Forelimb muscle (tissue), 1 donor: ENCODE measurements around the gene APBB2. TPM values are rescaled to one million over a fixed set of nuclear protein-coding genes. Genes with fewer than 3 reads are reported as not detected.
"Not testable (repeated sequence)": the region's sequence is repeated elsewhere in the genome, so short reads cannot be mapped to it uniquely, and the experiment has no call there.

Source experiments
- DNase-seq: peaks from one replicate; pipeline ENCODE4 v3.0.0-alpha.2; 2013; ENCODE audit warnings: low read depth
- polyA plus RNA-seq: library from polyadenylated mRNA; unstranded; fragments of 120-200 nt; gene quantifications from one replicate; pipeline ENCODE4 v1.2.1, GENCODE V29; 2013; ENCODE audit not compliant: insufficient read length

The APBB2 gene
- polyA plus RNA-seq, 1 donor: 33.9 TPM

DNA sequence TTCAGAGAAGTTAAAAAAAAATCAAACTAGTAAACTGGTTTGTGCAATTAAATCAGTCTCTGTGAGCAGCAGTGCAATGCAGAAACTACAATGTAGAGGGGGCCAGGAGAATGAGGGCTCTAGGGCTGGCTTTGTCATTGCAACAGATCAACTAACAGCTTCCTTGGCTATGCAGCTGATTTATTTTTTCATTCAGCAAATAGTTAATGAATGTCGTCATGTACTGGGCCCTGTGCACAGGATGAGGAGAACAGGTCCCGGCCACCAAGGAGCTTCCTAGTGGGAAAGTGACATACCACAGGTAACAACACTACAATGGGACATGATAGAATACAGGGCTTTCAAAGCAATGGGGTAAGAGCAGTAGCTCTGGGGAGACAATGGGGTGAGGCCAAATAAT, 274.5 kb downstream of the APBB2 start:
- DNase-seq: no peak

DNA sequence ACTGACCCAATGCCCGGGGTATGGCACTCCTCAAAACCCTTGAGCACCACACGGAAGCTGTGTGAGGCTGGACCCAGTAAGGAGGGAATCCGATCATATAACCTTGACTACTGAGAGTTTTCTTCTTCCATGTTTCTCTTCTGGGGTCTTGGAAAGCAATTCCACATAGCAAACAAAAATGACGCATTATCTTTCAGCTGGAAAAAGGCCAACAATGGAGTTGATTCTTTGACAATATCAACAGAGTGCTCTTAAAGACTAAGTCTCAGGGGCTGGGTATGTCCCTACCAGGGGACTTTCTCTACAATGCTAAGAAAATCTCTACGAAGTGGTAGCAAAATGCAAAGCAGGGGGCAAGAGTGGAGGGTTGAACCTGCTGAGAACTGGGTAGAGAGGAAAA, 276.0 kb downstream of the APBB2 start:
- DNase-seq: no peak

- no peak for DNase-seq
Measured at GRCh38 chr4:40937140-40937725, 277.1 kb downstream of the APBB2 start.

GRCh38 chr4:40934676-40935075, 279.7 kb downstream of the APBB2 start:
- DNase-seq: no peak

DNA sequence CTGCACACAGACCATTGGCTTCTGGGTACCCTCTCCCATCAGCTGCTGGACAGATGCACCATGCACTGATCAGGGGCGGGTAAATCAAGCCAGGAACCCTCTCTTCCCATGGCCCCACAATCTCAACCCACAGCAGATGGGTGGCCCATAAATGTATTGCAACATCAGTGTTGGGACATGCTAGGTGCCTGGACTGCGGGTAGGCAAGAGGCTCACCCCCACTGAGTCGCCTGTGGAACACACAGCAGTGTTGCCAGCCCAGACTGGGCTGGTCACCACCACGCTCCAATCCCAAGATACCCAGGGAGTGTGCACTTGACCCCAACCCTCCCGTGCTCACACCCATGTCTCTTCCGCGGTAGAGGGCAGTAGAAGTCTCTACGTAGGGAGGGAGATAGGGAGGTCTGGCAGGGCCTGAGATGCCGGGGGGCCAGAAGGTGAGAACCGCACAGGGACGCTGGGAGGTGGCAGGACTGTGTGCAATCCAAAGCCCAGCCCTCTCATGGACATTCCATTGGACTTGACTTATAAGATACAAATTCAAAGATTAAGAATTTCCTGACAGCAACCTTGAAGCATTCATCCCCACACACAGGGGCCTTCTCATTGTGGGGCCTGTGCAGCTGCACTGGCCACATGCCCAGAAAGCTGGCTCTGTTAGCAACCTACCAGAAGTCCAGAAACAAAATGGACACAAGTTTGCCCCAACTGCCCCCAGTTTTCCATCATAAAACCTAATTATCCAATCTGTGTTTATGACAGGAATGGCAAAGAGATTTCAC, 280.9 kb downstream of the APBB2 start:
- no peak for DNase-seq

GRCh38 chr4:40931841-40932240, 282.5 kb downstream of the APBB2 start:
- no peak for DNase-seq

DNA sequence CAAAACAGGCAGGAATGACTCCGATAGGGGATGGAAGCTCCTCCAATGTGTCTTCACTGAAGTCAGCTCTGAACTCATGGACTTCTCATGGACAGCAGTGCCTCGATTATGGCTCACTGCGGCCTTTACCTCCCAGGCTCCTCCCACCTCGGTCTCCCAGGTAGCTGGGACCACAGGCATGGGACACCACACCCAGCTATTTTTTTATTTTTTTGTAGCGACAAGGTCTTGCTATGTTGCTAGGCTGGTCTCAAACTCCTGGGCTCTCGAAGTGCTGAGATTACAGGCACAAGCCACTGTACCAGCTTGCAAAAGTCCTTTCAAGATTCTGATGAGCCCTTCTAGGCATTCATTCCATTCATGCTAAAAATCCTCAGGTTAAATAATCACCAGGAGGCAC, 283.1 kb downstream of the APBB2 start:
- no peak for DNase-seq

DNA sequence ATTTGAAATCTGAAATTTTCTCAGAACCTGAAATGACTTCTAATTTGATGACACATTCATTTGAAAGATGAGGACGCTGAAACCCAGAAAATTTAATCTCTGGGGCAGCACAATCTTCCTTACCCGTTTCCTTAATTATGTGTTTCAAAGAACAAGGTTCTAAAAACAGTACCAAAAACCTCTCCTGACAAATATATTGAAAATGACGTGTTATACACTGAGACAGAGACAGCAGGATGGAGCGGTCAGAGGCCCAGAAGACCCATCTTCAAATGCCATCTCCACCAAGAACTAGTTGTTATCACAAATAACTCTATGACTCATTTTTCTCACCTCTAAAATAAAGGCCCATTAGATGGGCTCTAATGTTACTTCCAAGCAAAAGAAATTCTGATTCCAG, 287.3 kb downstream of the APBB2 start:
- DNase-seq: no peak

DNA sequence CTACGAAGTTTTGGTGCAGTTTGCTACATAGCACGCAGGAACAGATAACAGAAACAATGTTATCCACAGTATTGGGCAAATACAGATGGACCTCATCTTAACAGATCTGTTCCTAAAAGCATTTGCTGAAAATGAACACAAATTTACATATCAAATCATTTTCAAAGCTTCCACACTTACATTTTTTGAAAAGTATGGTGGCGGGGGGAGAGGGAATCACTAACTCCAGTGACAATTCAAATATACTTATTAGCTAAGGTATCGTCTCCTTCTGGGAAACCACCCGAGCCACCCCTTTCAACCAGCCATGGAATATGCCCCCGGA, 289.6 kb downstream of the APBB2 start:
- DNase-seq: no peak

DNA sequence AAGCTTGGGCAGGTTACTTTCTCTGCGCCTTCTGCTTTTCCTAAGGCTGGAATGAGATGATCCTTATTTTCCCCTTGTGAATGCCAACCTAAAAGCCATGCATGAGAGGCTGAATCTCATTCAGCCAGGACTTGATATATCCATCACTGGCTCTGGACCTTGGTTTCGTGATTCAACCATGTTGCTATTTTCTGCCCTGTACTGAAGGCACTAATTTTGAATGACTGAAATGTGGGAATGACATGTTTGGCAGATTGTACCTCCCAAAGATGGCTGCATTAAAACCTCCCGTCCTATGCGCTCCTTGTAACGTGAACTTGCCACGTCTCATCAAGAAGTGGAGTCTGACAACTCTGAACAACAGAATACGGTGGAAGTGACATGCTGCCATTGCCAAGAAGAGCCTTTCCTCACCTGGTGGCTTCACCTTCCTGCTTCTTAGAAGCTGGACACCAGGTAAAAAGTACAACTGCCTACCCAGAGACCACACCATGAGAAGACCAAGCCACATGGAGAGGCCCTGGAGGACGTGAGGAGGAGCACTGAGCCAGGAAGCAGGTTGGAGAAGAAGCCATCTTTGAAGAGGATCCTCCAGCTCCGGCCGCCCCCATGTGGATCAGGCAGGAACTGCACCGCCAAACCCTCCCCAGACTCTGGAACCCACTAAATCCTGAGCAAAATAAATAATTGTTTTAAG, 290.1 kb downstream of the APBB2 start:
- DNase-seq: no peak

DNA sequence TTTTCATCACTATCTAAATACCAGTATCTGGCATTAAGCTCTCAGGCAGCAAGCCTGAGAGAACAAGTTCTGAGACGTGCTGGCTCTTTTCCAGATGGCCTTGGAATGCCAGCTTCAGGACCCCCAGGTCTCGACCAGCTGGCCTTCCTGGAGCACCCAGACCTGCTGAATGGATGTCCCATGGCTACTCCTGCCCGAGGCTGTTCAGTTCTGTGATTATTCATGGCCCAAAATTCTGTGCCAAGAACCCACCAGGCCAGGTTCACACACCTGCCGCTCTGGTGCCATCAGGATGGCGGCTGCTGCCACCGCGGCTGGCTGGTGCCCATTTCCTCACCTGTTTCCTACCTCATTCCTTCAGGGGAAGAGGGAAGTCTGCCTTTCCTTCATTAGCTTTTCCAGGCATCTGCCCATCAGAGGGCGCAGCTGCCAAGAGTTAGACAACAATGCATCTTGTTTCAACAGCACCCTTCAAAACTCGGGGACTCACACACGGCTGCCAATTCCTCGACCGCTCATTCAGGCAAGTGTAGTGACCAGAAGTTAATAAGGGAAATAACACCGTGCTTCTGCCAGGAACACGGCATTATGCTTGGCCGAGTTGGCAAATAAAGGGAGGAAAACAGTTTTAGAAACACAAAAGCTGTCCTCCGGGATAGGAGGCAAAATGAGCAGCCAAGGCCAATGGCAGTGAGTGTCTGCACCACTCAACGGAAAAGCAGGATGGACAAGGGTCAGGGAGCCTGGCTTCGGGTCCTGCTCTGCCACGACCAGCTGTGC, 290.8 kb downstream of the APBB2 start:
- no peak for DNase-seq

- DNase-seq: not testable (repeated sequence)
Measured at GRCh38 chr4:40919976-40920375, 294.4 kb downstream of the APBB2 start.

DNA sequence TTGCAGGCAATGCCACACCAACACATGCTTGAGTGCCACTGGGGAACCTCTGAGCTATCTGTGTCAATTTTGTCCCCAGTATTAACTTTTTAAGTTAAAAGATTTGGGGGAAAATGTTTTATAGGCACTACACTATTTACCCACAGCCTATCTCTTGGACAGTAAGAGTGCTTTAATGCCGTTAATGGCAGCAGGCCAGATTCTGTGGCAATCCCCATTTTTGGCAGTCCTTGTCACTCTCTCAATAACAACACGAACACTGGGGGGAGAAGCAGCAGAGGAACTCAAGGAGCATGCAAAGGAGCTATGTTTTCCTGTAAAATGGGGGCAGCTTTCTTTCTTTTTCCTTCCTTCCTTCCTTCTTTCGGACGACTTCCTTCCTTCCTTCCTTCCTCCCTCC, 296.0 kb downstream of the APBB2 start:
- no peak for DNase-seq

DNA sequence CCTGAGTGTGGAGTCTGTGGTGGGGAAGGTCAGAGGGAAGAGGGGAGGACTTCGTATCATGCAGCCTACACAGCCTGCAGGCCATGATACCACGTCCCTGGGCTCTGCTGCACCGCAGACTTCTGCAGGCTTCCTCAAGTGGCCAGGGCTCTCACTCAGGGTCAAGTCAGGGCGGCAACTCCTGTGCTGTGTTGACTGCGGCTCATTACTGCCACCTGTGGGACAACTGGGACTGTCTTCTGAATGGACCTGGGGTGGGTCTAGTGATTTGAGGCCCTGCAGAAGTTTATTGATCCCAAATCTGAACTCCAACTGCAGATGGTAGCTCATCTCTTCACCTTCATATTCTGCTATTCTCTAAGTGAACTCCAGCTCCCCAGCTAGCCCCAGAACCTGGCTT, 297.5 kb downstream of the APBB2 start:
- DNase-seq: no peak

- DNase-seq: no peak
Measured at GRCh38 chr4:40916218-40916555, 298.2 kb downstream of the APBB2 start.

DNA sequence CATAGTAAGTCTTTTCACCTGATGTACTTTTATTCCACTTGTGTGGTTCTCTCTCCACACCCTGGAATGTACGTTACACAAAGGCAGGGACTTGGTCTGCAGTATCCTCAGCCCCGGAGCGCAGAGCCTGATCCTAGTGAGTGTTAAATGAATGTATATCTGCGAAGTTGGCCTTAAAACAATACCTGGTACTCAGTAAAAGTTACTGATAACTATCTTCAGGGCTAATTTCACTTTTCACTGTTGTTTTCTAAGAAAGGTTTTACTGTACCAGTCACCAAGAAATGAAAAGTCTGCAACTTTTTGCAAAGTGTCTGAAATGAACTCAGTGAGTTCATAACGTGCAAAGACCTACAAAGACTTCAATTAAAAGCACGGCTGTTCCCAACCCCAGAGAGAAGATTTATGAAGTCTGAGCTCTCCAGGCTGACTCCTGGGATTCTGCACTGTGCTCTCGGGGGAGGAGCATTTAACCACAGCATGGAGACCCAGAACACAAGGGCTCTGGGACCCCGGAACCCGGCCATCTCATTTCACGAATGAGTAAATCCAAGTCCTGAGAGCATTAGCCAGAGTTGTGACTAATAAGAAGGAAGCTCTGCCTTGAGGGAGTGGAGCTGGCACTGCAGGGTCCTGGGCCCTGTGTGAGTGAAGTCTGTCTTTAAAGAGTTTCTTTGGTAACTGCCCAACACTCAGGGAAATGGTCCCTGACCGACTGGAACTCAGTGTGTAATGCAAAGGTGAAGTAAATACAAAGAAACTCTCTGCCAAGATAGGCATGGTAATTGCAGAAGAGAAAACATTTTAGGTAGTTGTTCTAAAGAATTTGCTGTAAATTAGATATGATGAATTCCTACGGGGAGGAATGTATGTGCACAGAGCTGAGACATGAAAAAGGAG, 298.8 kb downstream of the APBB2 start:
- DNase-seq: no peak

DNA sequence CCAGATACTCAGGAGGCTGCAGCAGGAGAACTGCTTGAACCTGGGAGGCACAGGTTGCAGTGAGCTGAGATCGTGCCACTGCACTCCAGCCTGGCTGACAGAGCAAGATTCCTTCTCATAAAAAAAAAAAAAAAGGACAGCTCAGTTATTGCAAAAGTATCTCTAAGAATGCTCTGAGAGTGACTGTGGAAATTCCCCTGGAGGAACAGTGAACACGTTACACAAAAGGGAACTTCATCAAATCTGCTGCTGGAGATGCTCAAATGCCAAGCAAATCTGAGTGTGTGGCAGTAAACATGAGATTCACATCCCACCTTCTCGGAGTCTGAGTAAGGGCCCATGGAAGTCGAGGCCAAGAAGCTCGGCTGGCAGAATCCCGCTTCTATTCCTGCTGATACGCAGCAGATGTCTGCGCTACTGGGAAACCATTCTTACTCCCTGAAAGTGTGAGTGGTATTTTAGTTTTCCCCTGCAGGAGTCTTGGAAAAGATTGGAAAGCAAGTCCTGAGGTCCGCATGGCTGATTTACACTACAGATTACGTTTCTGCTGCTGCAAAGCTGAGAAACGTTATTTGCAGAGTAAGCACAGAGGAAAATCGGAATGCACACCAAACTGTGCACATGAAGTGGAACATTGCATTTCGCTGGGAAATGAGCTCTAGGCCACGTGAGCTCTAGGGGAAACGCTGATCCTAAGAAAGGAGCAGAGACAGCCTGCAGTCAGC, 301.7 kb downstream of the APBB2 start:
- DNase-seq: no peak

- DNase-seq: no peak
Measured at GRCh38 chr4:40910706-40911105, 303.6 kb downstream of the APBB2 start.

DNA sequence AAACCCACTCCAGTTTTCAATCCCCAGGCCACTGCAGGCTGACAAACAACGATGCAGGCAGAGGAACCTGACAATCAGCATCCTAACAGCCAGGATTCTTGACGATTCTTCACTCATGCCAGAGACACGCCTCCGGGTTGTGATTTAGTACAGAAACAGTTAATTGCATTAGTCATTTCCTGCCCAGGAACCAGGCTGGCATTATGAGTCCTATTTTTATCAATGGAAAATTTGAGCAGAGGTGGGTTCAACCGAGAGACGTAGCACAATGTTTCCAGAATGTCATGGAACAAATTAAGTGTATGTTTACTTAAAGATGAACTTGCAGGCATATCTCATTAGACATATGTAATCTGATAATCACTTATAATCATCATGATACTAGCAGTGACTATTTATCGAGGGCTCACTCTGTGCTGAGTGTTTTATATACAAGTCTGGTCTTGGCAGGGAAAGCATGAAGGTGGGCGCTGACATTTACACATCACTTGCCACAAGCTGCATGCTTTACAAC, 304.9 kb downstream of the APBB2 start:
- DNase-seq: no peak

GRCh38 chr4:40908702-40909362, 305.5 kb downstream of the APBB2 start:
- no peak for DNase-seq
